Mammary epithelial cell (primary cell): ENCODE data around the gene DNAJC1.

Experiments
- EZH2 ChIP-seq: IDR thresholded peaks from 2 replicates; pipeline ENCODE4 v1.6.1; 2012; ENCODE audit warnings: low read length, inconsistent platforms, borderline replicate concordance
- TF ChIP-seq, protein P1 (sequence below), 2 donors: IDR thresholded peaks in 1 of 2; conservative IDR thresholded peaks in 1 of 2; 2 replicates each; pipeline ENCODE4 v1.5.1; 2011 to 2012; ENCODE audit warnings: inconsistent platforms in 2 of 2, low read length in 2 of 2, mild to moderate bottlenecking in 2 of 2, control low read depth in 1 of 2, low read depth in 1 of 2; ENCODE audit not compliant: insufficient read depth in 1 of 2; ENCODE audit errors: extremely low read depth in 1 of 2

GRCh38 chr10:21751341-21752310, 251.9 kb downstream of the DNAJC1 start:
- TF ChIP-seq, protein P1, sequence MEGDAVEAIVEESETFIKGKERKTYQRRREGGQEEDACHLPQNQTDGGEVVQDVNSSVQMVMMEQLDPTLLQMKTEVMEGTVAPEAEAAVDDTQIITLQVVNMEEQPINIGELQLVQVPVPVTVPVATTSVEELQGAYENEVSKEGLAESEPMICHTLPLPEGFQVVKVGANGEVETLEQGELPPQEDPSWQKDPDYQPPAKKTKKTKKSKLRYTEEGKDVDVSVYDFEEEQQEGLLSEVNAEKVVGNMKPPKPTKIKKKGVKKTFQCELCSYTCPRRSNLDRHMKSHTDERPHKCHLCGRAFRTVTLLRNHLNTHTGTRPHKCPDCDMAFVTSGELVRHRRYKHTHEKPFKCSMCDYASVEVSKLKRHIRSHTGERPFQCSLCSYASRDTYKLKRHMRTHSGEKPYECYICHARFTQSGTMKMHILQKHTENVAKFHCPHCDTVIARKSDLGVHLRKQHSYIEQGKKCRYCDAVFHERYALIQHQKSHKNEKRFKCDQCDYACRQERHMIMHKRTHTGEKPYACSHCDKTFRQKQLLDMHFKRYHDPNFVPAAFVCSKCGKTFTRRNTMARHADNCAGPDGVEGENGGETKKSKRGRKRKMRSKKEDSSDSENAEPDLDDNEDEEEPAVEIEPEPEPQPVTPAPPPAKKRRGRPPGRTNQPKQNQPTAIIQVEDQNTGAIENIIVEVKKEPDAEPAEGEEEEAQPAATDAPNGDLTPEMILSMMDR (conservative IDR thresholded peaks at IDR 0.05 in 1 of 2, IDR thresholded peaks at IDR 0.05 in 1 of 2; ENCODE audit: extremely low read depth in 1 of 2, insufficient read depth in 1 of 2, low read depth in 1 of 2, low read length in 2 of 2) = no peak
- TF ChIP-seq EZH2 = no peak
